Subcutaneous abdominal adipose tissue (tissue), 5 donors: ENCODE data around the gene SLC28A3.

Experiments
- H3K27ac ChIP-seq: one replicate; pipeline ENCODE4 v1.7.0; 2013; ENCODE audit warnings: low read depth, mild to moderate bottlenecking, inconsistent platforms, low read length, moderate library complexity
- H3K27me3 ChIP-seq, 5 donors: one replicate each; pipeline ENCODE4 v1.7.0; 2013; ENCODE audit warnings: low read length in 5 of 5, inconsistent platforms in 1 of 5; ENCODE audit not compliant: control insufficient read depth in 5 of 5, insufficient read depth in 4 of 5
- H3K36me3 ChIP-seq, 5 donors: one replicate each; pipeline ENCODE4 v1.7.0; 2013; ENCODE audit warnings: low read length in 5 of 5; ENCODE audit not compliant: control insufficient read depth in 5 of 5, insufficient read depth in 5 of 5
- H3K4me1 ChIP-seq, 5 donors: one replicate each; pipeline ENCODE4 v1.7.0; 2013; ENCODE audit warnings: low read length in 5 of 5, mild to moderate bottlenecking in 3 of 5, moderate library complexity in 1 of 5; ENCODE audit not compliant: control insufficient read depth in 5 of 5, insufficient read depth in 5 of 5
- H3K4me3 ChIP-seq, 5 donors: one replicate each; pipeline ENCODE4 v1.7.0; 2013; ENCODE audit warnings: low read length in 5 of 5, low read depth in 1 of 5
- H3K9ac ChIP-seq, 5 donors: one replicate each; pipeline ENCODE4 v1.7.0; 2013; ENCODE audit warnings: low read length in 5 of 5, mild to moderate bottlenecking in 4 of 5, moderate library complexity in 3 of 5
- H3K9me3 ChIP-seq, 5 donors: one replicate each; pipeline ENCODE4 v1.7.0; 2013; ENCODE audit warnings: low read length in 5 of 5; ENCODE audit not compliant: control insufficient read depth in 5 of 5
- donor health status: healthy.
- donor health status: healthy.
- donor health status: healthy.
- donor health status: healthy.
- donor health status: healthy.

Gene SLC28A3

GRCh38 chr9:84293001-84293798 lies 47.4 kb downstream of the SLC28A3 start:
- no peak overlapping the region for H3K4me3 ChIP-seq
- H3K9me3 ChIP-seq, result no peaks in the 10 kb centered on the region
- H3K27ac ChIP-seq, result no peak overlapping the region
- H3K9ac ChIP-seq, result no peak overlapping the region
- H3K27me3 ChIP-seq, result no peaks in the 10 kb centered on the region
- H3K4me1 ChIP-seq, result peaks cover 0 to 3% (median 0%) of the 10 kb centered on the region in 5 donors
- H3K36me3 ChIP-seq, result no peaks in the 10 kb centered on the region

- Histone ChIP-seq H3K36me3 (no peaks in the 10 kb centered on the region), H3K27ac (no peak overlapping the region), H3K4me1 (peaks cover 0 to 7% (median 0%) of the 10 kb centered on the region in 5 donors), H3K4me3 (no peak overlapping the region), H3K9me3 (no peaks in the 10 kb centered on the region), H3K27me3 (no peaks in the 10 kb centered on the region), H3K9ac (no peak overlapping the region)
These were observed 55.2 kb downstream of the SLC28A3 start for GRCh38 chr9:84285381-84285780.

GRCh38 chr9:84283946-84284345 lies 56.6 kb downstream of the SLC28A3 start:
- Histone ChIP-seq H3K9me3 (no peaks in the 10 kb centered on the region), H3K9ac (no peak overlapping the region), H3K27me3 (no peaks in the 10 kb centered on the region), H3K36me3 (no peaks in the 10 kb centered on the region), H3K4me1 (peaks cover 0 to 7% (median 0%) of the 10 kb centered on the region in 5 donors), H3K27ac (no peak overlapping the region), H3K4me3 (no peak overlapping the region)

GRCh38 chr9:84278130-84278529 lies 62.4 kb downstream of the SLC28A3 start:
- H3K36me3 ChIP-seq, result no peaks in the 10 kb centered on the region
- H3K27ac ChIP-seq, result no peak overlapping the region
- H3K27me3 ChIP-seq, result peaks cover 0 to 5% (median 0%) of the 10 kb centered on the region in 5 donors
- no peak overlapping the region for H3K4me3 ChIP-seq
- no peaks in the 10 kb centered on the region for H3K9me3 ChIP-seq
- peaks cover 0 to 5% (median 0%) of the 10 kb centered on the region in 5 donors for H3K4me1 ChIP-seq
- no peak overlapping the region for H3K9ac ChIP-seq

DNA sequence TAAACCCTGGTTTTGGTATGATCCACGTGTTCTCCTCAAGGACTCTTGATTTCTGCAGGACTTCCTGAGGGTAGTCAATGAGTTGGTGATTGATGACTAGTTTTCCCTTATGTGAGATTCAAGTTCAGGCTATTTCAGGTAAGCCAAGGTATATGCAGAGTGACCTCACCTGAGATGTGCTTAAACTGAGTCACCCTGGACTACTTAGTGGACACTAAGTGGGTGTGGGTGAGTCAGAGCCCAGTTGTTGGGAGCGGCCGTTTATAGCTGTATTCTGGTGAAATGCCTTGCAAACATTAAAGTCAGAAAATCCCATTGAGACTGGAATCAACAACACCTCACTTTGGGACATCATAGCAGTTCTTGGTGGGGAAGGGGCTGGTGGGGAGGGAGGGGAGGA lies 62.9 kb downstream of the SLC28A3 start:
- Histone ChIP-seq H3K4me3 (no peak overlapping the region), H3K9me3 (no peaks in the 10 kb centered on the region), H3K36me3 (no peaks in the 10 kb centered on the region)

GRCh38 chr9:84276741-84277140 lies 63.8 kb downstream of the SLC28A3 start:
- H3K27ac ChIP-seq, result no peak overlapping the region
- no peak overlapping the region for H3K4me3 ChIP-seq
- H3K9ac ChIP-seq, result no peak overlapping the region
- no peaks in the 10 kb centered on the region for H3K9me3 ChIP-seq
- no peaks in the 10 kb centered on the region for H3K36me3 ChIP-seq
- H3K4me1 ChIP-seq, result peaks cover 0 to 5% (median under 1%) of the 10 kb centered on the region in 5 donors
- H3K27me3 ChIP-seq, result peaks cover 0 to 5% (median 3%) of the 10 kb centered on the region in 5 donors

More for the DNA sequence above, 62.9 kb downstream of the SLC28A3 start:
- no peak overlapping the region for H3K9ac ChIP-seq
- H3K27me3 ChIP-seq, result peaks cover 0 to 5% (median 3%) of the 10 kb centered on the region in 5 donors
- peaks cover 0 to 5% (median 0%) of the 10 kb centered on the region in 5 donors for H3K4me1 ChIP-seq
- H3K27ac ChIP-seq, result no peak overlapping the region

DNA sequence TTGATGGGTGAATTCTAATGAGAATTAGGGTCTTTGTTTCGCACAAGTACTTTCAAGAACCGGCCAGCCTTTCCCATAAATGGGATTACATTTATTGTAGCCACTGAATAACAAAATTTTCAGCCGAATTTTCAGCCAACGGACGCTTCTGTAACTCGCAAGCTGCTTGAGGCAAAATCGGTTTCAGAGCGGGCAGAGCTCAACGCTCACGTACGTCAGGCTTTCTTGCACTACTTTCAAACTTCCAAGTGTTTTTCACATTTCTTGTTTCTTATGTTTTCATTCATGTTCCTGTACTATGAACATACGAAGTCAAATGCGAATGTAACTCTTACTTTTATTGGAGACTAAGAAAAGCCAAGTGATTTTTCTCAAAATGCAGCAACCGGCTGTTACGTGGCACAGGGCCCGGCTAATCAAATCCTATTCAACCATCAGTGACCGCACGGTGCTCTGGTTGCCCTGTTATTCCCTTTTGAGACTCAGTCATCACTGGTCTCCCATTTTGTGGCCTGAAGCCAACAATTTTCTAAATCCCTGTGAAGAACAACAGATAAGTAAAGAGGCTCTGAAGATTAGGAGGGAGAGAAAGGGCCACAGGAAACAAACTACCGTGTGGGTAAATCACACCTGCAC lies 68.5 kb downstream of the SLC28A3 start:
- Histone ChIP-seq H3K27ac (no peak overlapping the region), H3K9ac (no peak overlapping the region), H3K4me1 (peaks cover 0 to 11% (median 7%) of the 10 kb centered on the region in 5 donors)

DNA sequence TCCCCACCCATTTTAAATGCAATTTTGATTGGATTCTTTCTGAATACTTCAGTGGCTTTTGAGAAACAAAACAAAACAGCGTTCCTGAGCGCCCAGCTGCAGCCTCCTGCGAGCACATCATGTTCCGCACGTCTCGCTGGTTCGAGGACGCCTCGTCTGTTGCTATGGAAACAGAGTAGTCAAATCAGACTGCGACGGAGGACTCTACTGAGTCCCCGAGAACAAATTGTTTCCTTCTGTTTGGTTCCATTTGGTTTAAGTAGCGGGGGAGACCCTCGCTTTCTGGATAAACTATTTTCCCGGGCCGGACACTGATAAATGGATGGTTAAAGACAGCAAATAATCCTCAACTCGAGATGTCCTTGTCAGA lies 69.0 kb downstream of the SLC28A3 start:
- Histone ChIP-seq H3K4me3 (peak overlapping the region; percentile 38 to 51 (median 44)), H3K9me3 (no peaks in the 10 kb centered on the region), H3K27me3 (peaks cover 0 to 7% (median 3%) of the 10 kb centered on the region in 5 donors), H3K9ac (no peak overlapping the region), H3K27ac (no peak overlapping the region), H3K4me1 (peaks cover 0 to 11% (median 7%) of the 10 kb centered on the region in 5 donors), H3K36me3 (no peaks in the 10 kb centered on the region)

More for the DNA sequence above, 68.5 kb downstream of the SLC28A3 start:
- Histone ChIP-seq H3K36me3 (no peaks in the 10 kb centered on the region), H3K4me3 (peak overlapping the region; percentile 38 to 51 (median 44)), H3K27me3 (peaks cover 0 to 7% (median 3%) of the 10 kb centered on the region in 5 donors), H3K9me3 (no peaks in the 10 kb centered on the region)

- H3K9ac ChIP-seq, result no peak overlapping the region
- H3K36me3 ChIP-seq, result no peaks in the 10 kb centered on the region
- no peaks in the 10 kb centered on the region for H3K9me3 ChIP-seq
- H3K4me1 ChIP-seq, result peaks cover 0 to 11% (median 7%) of the 10 kb centered on the region in 5 donors
- H3K4me3 ChIP-seq, result peak overlapping the region in 1 of 5 donors; percentile 44
- H3K27me3 ChIP-seq, result peaks cover 0 to 7% (median 3%) of the 10 kb centered on the region in 5 donors
- no peak overlapping the region for H3K27ac ChIP-seq
These were observed 69.6 kb downstream of the SLC28A3 start for GRCh38 chr9:84270847-84271530.
